Fibroblast of skin of back (primary cell): ENCODE data around the gene MPST. TPM values are rescaled to one million over a fixed set of nuclear protein-coding genes. Genes with fewer than 3 reads are reported as not detected.
"Not testable (repeated sequence)": the region's sequence is repeated elsewhere in the genome, so short reads cannot be mapped to it uniquely, and the experiment has no call there.

ENCODE experiments used
- DNase-seq: peaks from one replicate; pipeline ENCODE4 v3.0.0-alpha.2; 2013
- polyA plus RNA-seq, 2 experiments: library from polyadenylated mRNA; unstranded; fragments of 120-200 nt; gene quantifications; one replicate each; pipeline ENCODE4 v1.2.1, GENCODE V29; 2013; ENCODE audit not compliant: insufficient read length in 2 of 2

Gene MPST
- polyA plus RNA-seq (2013, experiment 1 of 2; ENCODE audit: insufficient read length): 56.8 TPM
- polyA plus RNA-seq (2013, experiment 2 of 2; ENCODE audit: insufficient read length): 48.6 TPM

DNA sequence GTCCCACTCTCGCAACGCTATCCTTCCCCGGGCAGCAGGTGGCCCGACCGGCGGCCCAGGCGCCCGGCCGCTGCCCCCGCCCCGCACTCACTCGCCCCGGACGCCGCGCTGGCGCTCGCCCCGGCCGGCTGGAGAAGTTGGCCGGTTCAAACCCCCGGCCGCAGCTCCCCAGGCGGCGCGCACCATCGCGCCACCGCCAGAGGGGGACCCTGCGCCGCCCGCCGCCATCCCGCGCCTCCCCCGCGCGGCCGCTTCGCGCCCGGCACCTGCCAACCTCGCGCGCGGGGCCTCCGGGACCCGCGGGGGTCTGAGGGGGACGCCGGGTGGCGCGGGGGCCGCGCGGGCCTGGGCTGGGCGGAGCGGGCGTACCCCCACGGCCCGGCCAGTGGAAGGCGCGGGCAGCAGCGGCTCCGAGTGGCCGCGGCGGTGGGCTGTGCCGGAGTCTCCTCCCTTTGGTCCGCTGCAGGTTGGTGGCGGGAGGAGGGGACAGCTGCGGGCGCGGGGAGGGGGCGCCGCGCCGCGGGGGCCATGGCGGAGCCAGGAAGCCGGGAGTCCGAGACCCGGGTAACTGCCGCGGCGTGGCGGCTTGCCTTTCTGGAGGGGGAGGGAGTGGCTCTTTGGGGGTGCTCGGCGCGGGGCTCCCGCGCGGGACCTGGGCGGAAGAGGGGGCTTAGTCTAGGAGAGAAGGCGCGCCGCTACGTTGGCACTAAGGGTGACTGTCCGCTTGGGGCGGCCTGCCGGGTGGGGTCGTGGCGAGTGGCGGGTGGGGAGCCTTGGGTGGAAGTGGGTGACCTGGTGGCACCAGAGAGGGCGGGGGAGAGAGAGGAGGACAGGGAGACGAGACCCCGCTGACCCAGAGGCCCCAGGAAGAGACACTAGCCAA lies at the start of gene MPST, which contains the start of gene TST:
MPST (plus strand) TSS at position 434 of the 883 bp plus-strand sequence; CDS start at position 529, 95 bp downstream.
TST (minus strand) TSS at position 139 of the 883 bp plus-strand sequence. CDS start 715 bp downstream, outside the sequence.
- DNase-seq: peak; percentile 72

DNA sequence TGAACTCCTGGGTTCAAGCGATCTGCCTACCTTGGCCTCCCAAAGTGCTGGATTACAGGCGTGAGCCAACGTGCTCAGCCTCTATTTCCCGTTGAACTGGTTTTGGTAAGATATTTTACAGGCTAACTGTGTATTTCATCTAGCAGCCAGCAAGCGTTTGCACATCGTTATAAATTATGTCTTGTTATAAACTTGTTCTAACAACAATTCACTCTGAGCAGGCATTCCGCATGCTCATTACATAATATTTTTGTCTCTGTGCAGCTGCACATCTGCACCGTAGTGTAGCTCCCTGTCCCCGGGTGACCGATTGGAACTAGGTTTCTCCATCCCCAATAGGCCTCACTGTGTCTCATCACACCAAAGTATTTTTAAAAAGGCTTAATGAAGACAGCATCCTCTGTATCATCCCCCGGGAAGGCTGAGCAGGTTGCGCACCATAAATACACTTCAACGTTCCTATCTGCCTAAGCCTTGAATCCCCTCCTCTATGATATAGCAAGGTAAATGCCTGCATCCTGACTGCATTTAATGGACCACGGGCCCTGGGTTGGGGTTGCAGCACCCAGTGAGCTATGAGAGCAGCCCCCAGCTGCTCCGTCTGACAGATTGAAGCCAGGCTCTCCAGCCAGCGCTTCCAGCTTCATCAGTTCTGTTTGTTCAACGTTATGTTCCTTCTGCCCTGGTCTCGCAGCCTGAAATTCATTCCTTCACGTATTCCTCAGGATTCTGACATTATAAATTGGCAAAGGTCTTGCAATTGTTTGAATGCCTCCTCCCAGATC lies 48.0 kb upstream of the MPST start:
- DNase-seq: no peak

DNA sequence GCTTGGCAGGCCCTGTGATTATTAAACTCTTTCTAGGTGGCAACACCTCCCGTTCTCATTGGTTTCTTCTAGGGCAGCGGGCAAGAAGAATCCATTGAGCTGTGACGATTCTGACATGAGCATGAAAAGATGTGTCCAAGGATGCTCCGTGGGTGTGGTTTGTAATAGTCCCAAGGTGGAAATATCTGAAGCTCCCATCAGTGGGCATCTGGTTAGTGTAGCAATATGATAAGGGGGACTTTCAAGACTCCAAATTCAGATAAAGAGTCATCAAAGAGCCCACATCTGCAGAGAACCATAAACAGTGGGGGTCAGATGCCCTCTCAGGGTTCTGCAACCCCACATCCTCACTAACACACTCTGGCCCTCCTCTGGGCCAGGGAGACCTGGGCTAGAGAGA lies 42.9 kb upstream of the MPST start:
- no peak for DNase-seq

- DNase-seq: peak; percentile 39
Measured at GRCh38 chr22:36977401-36977861, 42.1 kb upstream of the MPST start.

- DNase-seq: peak; percentile 79
Measured at GRCh38 chr22:36977947-36978660, 41.4 kb upstream of the MPST start.

DNA sequence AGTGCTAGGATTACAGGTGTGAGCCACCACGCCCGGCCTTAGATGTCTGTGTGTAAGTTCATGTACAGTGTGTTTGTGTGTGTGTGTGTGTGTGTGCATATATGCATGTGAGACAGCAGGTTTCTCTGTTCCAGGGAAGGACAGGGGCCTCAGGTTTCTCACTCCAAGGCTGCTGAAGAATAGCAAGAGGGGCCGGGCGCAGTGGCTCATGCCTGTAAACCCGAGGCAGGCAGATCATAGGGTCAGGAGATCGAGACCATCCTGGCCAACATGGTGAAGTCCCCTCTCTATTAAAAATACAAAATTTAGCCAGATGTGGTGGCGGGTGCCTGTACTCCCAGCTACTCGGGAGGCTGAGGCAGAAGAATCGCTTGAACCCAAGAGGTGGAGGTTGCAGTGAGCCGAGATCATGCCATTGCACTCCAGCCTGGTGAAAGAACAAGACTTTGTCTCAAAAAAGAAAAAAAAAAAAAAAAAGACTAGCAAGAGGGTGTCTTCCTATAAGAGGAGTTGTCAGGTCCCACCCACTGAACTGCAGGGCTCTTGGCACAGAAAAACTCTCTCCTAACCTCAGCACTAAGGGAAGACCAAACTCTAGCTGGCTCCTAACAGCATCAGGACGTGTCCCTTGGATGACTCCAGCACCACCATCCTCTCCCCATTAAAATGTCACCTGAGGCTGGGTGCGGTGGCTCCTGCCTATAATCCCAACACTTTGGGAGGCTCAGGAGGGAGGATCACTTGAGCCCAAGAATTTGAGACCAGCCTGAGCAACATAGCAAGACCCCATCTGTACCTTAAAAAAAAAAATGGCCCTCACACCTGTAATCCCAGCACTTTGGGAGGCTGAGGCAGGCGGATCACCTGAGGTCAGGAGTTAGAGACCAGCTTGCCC lies 40.3 kb upstream of the MPST start:
- no peak for DNase-seq

DNA sequence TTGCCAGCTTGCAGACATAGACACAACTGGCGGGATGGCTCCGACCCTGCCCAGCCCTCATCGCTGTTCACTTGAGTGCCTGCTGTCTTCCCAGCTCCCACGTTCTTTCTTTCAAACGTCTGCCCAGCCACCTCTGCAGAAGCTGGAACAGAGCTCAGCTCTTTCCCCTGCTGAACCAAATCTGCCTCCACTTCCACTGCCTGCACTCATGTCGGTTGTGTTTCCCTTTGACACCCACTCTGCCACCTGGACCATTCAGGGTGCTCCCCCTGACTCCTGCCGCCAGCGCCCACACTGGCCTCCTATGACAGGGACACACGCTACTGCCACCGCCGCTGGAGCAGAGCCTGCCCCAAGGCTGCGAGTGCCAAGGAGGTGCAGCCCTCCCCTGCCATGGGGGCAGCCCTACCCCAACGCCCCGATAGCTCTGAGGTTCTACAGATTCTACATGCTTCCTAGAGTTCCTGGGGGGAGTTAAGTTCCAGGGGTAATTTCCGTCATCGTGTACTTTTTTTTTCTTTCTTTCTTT lies 38.2 kb upstream of the MPST start:
- DNase-seq: no peak

DNA sequence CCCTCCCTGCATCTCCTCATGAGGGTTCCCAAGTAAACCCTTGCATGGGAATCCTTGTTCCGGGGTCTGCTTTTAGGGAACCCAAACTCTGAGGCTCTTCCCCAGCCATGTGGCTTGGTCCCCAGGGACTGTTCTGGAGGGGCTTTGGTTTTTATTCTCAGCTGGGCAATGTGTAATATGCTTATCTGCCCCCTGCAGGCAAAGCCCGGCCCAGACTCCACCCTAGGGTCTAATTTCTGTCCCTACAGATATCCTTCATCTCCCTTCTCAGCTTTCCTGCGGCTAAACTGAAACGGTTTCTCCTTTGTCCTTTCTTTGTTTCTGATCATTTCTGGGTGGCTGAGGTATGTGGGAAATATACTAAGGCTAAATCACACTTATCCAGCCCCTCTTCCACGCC lies 37.4 kb upstream of the MPST start:
- DNase-seq: no peak

DNA sequence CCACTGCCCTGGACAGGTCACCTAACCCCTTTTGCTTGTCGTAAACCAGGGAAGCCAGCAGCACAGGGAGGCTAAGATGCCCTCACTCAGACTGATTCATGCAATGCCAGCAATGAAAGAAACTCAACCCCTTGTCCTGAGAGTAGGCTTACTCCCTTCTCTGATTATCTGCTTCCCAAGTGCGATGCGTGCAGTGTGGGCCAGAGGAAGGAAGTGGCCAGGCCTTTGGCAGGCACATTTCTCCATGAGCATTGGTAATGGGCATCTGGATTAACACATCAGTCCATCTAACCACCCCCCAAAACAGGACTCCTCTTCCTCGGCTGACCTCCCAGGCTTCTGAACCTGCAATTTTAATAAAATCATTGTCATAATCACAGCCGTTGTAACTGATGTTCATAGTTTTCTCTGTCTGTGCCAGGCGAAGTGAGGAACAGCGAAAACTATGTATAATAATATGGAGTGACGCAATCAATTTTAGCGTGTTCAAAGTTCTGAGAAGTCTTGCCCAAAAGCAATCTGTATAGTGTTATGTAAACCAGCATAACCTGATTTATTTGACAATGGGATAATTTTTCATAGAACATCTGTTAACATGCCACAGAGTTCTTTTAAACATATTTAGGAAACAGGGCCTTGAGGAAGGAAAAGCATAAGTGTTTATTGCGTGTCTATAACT lies 34.2 kb upstream of the MPST start:
- DNase-seq: no peak

DNA sequence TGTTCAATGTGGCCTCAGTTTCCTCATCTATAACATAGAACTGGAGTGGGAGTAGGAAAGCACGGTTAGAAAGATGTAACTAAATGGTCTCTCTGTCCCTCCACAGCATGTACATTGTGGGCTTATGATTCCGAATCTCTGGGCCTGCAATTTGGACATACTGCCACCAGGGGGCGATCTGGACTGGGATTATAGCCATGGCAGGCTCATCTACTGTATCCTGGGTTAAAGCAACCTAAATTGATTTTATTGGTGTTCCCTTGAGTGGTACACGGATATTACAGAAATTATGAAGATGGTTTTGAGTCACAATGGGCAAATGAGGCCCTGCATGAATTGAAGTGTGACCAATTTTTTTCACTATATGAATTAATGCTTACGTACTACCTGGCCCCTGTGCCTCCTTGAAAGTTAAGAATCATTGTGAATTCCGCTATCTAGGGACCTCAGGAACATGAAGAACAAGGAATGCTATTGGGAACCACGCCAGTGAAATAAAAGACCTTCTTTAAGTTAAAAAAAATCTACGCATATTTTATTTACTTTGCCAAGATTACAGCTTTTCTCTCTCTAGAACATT lies 33.2 kb upstream of the MPST start:
- no peak for DNase-seq

GRCh38 chr22:36988075-36988832 lies 31.3 kb upstream of the MPST start:
- no peak for DNase-seq

GRCh38 chr22:36989012-36989411 lies 30.5 kb upstream of the MPST start:
- DNase-seq: not testable (repeated sequence)

- no peak for DNase-seq
Measured at GRCh38 chr22:36990457-36990856, 29.1 kb upstream of the MPST start.

DNA sequence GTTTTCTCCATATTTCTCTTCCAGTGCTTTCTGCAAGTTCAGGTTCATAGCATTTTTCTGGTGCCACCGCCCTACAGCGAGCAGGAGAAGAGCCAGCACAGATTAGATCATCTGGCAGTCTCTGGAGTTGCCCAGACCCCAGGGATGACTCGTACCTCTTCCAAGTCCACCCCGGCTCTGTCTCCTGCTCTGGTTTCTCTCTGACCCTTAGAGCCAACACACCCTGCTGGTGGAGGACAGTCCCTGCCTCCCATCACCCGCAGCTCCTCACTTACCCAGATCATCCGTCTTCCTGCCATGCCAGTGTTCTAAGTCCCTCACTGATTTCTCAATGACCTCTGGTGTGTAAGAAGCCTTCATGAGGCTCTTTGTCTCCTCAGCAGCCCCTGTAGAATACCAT lies 28.3 kb upstream of the MPST start:
- DNase-seq: peak; percentile 9

- DNase-seq: no peak
Measured at GRCh38 chr22:36997746-36998145, 21.8 kb upstream of the MPST start.

DNA sequence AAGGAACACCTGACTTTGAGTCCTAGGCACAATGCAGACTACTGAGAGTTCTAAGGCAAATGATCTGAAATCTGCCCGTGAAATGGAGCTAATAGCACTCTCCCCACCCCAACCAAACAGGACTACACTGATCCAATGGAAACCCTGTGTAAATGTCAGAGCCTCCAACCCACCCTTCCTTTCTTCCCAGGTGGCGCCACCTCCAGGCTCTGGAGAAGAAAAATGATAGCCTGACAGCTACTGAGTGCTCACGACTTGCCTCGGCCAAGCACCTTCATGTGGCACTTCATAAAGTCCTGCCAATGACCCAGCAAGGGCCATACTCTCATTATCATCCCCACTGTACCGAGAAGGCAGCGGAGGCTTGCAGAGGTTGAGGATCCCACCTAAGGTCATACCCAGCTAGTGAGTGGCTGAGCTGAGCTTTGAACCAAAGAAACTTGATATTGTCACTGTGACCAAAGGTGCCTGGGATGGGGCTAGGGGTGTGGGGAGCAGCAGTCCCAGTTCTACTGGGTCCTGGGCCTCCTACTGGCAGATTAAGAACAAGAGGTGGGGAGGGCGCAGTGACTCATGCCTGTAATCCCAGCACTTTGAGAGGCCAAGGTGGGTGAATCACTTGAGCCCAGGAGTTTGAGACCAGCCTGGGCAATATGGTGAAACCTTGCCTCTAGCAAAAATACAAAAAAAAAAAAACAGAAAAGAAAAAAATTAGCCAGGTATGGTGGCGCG lies 20.8 kb upstream of the MPST start:
- peak; percentile 7 for DNase-seq

- no peak for DNase-seq
Measured at GRCh38 chr22:36999463-36999862, 20.1 kb upstream of the MPST start.

- no peak for DNase-seq
Measured at GRCh38 chr22:37000676-37001534, 18.6 kb upstream of the MPST start.
